Mammary epithelial cell (primary cell): ENCODE measurements around the gene USP17L17.
"Not testable (repeated sequence)": the region's sequence is repeated elsewhere in the genome, so short reads cannot be mapped to it uniquely, and the experiment has no call there.

Source experiments
- CTCF ChIP-seq, 2 donors: IDR thresholded peaks in 1 of 2; conservative IDR thresholded peaks in 1 of 2; 2 replicates each; pipeline ENCODE4 v1.5.1; 2011 to 2012; ENCODE audit warnings: inconsistent platforms in 2 of 2, low read length in 2 of 2, mild to moderate bottlenecking in 2 of 2, control low read depth in 1 of 2, low read depth in 1 of 2; ENCODE audit not compliant: insufficient read depth in 1 of 2; ENCODE audit errors: extremely low read depth in 1 of 2
- EZH2 ChIP-seq: IDR thresholded peaks from 2 replicates; pipeline ENCODE4 v1.6.1; 2012; ENCODE audit warnings: low read length, inconsistent platforms, borderline replicate concordance

DNA sequence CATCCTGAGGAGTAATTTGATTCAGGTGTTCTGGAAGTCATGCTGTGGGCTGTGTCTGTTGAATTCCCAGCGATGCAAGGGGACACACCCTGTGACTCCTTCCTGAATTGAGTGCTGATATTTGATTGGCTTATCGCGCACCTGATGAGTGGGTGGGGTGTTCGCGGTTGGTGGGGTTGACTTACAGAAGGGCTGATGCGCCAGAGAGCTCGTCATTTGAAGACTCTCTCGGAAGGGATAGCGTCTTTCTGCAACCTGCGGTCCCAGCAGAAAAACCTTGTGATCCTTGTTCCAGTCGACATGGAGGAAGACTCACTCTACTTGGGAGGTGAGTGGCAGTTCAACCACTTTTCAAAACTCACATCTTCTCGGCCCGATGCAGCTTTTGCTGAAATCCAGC is 18.9 kb downstream of the USP17L17 start, which contains the start of gene USP17L21:
- not testable (repeated sequence) for TF ChIP-seq CTCF (conservative IDR thresholded peaks at IDR 0.05 in 1 of 2, IDR thresholded peaks at IDR 0.05 in 1 of 2; ENCODE audit: extremely low read depth in 1 of 2, insufficient read depth in 1 of 2, low read depth in 1 of 2, low read length in 2 of 2); EZH2
